BJ (cell line): ENCODE results near the gene LIME1. TPM values are rescaled to one million over a fixed set of nuclear protein-coding genes. Genes with fewer than 3 reads are reported as not detected.

Experiments used
- CTCF ChIA-PET: fragments of 350-600 bp; formaldehyde crosslinking; extraction: SDS; loops from one replicate; lab custom pipeline; 2021; ENCODE audit warnings: antibody characterized with exemption, inconsistent platforms; lab: Yijun Ruan, JAX
- POLR2A ChIA-PET: fragments of 300-600 bp; sonication (Branson Sonifier 250); formaldehyde crosslinking; extraction: SDS; loops from one replicate; lab custom pipeline; 2021; ENCODE audit warnings: antibody characterized with exemption; lab: Charles Lee
- DNase-seq: peaks from one replicate; pipeline ENCODE4 v3.0.0-alpha.2; 2011; ENCODE audit warnings: low read depth
- H3K27me3 ChIP-seq: 2 replicates; pipeline ENCODE4 v1.6.0; 2011; ENCODE audit warnings: low read length; ENCODE audit not compliant: control insufficient read depth, insufficient read depth
- H3K36me3 ChIP-seq: 2 replicates; pipeline ENCODE4 v1.5.1; 2011; ENCODE audit warnings: low read length; ENCODE audit not compliant: control insufficient read depth, insufficient read depth
- H3K4me3 ChIP-seq: 2 replicates; pipeline ENCODE4 v1.5.1; 2011; ENCODE audit warnings: low read depth, mild to moderate bottlenecking, control low read depth, low read length
- CTCF ChIP-seq: IDR thresholded peaks from 2 replicates; pipeline ENCODE4 v1.5.1; 2011; ENCODE audit warnings: low read depth, mild to moderate bottlenecking, control low read depth, inconsistent platforms, low read length, moderate library complexity; ENCODE audit not compliant: insufficient read depth
- polyA plus RNA-seq: library from polyadenylated mRNA; depleted of rRNA; stranded (reverse); fragments of >200 nt; gene quantifications from 2 replicates; pipeline ENCODE4 v1.2.3, GENCODE V29; 2011

The LIME1 gene
- polyA plus RNA-seq, 1 experiment: 2.5 TPM

DNA sequence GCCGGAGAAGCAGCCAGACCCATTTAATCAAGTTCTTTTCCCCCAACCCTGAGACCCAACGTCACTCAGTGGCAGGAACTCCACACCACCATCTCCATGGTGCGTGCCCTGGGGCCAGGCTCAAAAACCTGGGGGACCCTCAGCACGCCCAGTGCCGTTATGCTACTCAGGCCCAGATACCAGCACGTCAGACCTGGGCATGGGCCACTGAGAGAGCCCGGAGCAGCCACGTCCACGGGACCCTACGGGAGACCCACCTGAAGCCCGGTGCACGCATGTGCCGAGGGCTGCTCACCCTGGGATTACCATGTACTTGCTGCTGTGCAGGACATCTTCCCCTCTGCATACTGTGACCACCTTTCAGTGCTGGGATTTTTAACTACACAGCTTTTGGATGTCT, 16.9 kb downstream of the LIME1 start:
- H3K36me3 ChIP-seq: no peaks in the 10 kb centered on the region
- H3K27me3 ChIP-seq: no peaks in the 10 kb centered on the region; the same call in 1 of the 2 replicates
- no peak overlapping the region for H3K4me3 ChIP-seq
- TF ChIP-seq CTCF: no peak
- ChIA-PET POLR2A (no interaction called here), CTCF (interaction anchor here (0.7 to 1.0 kb wide), 2 partner anchors 22 to 220 kb away, joined by 3 read pairs; no protein-coding TSS in a partner anchor)
- DNase-seq: no peak

DNA sequence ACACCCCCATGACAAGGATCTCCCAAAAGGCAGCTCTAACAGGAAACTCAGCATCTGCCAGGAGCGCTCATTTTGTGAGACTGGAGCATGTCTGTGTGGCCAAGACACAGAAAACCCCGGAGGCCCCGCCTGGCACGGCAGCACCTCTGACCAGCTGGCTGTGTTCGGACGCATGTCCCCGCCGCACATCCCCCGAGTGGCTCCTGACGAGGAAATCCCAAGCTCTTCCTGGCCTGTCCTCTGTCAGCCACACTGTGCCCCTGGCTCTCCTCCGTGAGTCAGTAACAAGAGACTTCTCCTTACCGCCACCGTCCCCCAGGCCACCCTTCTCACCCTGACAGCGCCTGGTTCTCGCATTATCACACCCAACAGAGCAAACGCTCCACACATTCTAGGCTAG, 17.5 kb downstream of the LIME1 start:
- H3K27me3 ChIP-seq: no peaks in the 10 kb centered on the region; the same call in 1 of the 2 replicates
- TF ChIP-seq CTCF: no peak
- ChIA-PET CTCF (interaction anchor here (0.7 to 1.0 kb wide), 2 partner anchors 21 to 219 kb away, joined by 3 read pairs; no protein-coding TSS in a partner anchor), POLR2A (no interaction called here)
- H3K36me3 ChIP-seq: no peaks in the 10 kb centered on the region
- DNase-seq: no peak
- no peak overlapping the region for H3K4me3 ChIP-seq

DNA sequence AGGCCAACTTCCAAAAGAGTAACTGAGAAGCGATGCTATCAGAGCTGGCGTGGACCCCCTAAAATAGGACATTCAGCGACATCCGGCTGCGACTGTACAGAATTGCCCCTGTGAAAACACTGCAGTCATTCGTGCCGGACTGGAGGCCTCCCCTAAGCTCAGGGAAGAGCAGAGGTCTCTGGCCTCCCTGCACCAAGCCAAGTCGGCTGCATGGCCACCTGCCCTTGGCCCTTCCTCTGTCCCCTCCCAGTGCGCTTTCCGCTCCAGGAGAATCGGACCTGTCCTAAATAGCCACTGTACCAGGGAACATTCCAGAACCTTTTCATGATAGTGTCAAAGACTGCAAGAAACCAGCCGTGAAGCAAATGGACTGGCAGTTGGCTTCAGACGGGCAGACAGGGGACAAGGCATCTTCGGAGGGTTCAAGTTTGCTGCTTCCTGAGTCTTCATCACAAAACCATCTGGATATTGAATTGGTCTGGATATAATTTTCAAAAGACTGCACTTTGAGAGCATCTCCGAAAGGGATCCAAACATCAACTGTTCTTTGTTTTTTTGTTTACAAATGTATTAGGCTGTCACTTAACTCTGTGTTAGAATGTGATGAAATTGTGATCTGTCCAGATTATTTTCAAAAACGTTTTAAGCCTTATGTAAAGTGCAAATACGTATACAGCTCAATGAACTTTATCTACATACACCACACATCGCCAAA, 19.6 kb downstream of the LIME1 start:
- no peaks in the 10 kb centered on the region; the same call in 1 of the 2 replicates for H3K27me3 ChIP-seq
- TF ChIP-seq CTCF: no peak
- no peak overlapping the region for H3K4me3 ChIP-seq
- ChIA-PET CTCF (interaction anchor here (1.4 kb wide), 1 partner anchor 19 kb away, joined by 5 read pairs; no protein-coding TSS in a partner anchor), POLR2A (no interaction called here)
- DNase-seq: no peak
- H3K36me3 ChIP-seq: no peaks in the 10 kb centered on the region

DNA sequence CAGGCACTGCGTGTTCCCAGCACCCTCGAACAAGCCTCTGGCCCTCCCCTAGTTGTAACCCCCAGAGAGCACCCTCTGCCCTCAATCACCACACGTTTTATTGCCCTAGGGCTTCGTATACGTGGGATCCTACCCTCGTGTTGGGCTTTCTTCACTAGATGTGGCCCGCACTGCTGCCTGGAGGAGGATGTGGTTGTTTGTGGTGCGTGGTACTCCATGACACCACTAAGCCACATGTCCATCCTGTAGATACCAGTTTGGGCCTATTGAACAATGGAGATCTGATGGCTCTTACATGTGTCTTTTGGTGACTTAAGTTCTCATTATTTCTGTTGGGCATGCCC, 20.2 kb downstream of the LIME1 start:
- POLR2A ChIA-PET: no interaction called here
- no peak for DNase-seq
- H3K27me3 ChIP-seq: no peaks in the 10 kb centered on the region; the same call in 1 of the 2 replicates
- no peak overlapping the region for H3K4me3 ChIP-seq
- CTCF ChIA-PET: no interaction called here
- no peak for TF ChIP-seq CTCF
- no peaks in the 10 kb centered on the region for H3K36me3 ChIP-seq

GRCh38 chr20:63758152-63758551, 21.7 kb downstream of the LIME1 start:
- no peak for DNase-seq
- Histone ChIP-seq H3K36me3 (no peaks in the 10 kb centered on the region), H3K27me3 (no peaks in the 10 kb centered on the region; the same call in 1 of the 2 replicates), H3K4me3 (no peak overlapping the region)
- no peak for TF ChIP-seq CTCF
- CTCF ChIA-PET: no interaction called here
- POLR2A ChIA-PET: no interaction called here
